ENCODE measurements around the gene CHSY3.

Gene CHSY3

DNA sequence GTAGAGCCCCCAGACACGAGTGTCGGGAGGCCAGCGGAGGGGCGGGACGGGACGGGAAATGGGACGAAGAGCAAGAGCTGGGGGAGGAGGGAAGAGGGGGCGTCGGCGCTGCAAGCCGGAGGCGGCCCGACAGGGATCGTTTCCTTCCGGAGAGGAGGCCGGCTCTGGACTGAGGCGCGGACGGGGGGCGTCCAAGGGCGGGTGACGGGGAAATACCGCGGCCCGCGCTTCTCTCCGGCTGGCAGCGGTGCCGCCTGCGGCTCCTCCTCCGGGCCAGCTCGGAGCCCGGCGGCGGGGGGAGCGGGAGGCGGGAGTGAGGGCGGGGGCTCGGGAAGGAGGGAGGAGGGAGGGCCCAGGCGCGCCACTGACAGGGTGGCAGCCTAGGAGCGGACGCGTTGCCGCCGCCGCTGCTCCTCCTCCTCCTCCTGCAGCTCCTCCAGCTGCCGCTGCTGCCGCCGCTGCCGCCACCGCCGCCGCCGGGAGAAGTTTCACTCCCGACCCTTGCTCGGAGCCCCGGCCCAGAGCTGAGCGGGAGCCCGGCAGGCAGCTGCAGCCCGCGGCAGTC, at the start of gene CHSY3:
TSS of gene CHSY3 (plus strand) at position 364 of the 565 bp plus-strand sequence.
- peak within 1 kb of the TSS; percentile 60 for H3K9ac ChIP-seq (ENCODE audit: low read depth, low read length)
- no peaks in the 10 kb centered on the region for H3K36me3 ChIP-seq (ENCODE audit: insufficient read depth, low read length)

DNA sequence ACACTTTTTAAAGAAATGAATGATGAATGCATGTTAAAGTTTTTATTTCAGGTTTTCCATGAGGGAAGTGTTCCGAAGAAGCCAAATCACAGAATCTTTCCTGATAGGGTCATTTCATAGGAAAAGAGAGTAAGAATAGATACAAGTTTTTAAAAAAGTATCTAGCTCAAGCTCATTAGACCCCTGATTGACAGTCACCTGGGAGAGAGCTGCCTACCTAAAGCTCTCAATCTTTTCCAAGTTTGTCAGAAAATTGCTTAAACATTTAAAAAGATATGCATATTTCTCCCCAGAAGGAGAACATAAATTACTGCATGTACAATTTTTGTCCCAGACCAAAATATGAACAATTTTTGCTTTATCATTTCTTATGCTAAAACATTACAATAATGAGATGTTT, 47.9 kb upstream of the CHSY3 start:
- no peaks in the 10 kb centered on the region for H3K4me1 ChIP-seq (ENCODE audit: insufficient read depth, low read length)
- no peaks in the 10 kb centered on the region for H3K9me3 ChIP-seq (ENCODE audit: control insufficient read depth, insufficient read depth, low read length)
- H3K36me3 ChIP-seq (ENCODE audit: insufficient read depth, low read length), result no peaks in the 10 kb centered on the region
- no peak overlapping the region for H3K9ac ChIP-seq (ENCODE audit: low read depth, low read length)

More for the DNA sequence above, at the start of gene CHSY3:
- no peaks in the 10 kb centered on the region for H3K4me1 ChIP-seq (ENCODE audit: insufficient read depth, low read length)
- no peaks in the 10 kb centered on the region for H3K9me3 ChIP-seq (ENCODE audit: control insufficient read depth, insufficient read depth, low read length)

DNA sequence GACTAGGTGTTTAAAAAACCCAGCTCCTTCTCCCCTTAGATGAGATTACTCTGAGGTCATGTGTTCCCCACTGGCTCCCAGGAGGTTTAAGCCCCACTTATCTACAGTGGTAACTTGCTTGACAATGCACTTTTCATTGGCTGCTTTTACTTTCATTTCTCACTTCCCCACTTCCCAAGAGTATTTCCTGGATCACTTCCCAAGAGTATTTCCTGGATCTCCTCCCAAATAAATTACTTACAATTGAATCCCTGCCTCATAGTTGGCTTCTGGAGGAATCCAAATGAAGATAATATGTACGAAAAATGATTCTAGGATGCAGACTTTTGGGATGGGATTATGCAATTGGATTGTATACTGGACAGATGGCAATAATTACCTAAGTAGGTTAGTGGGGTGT, 47.1 kb upstream of the CHSY3 start:
- H3K36me3 ChIP-seq (ENCODE audit: insufficient read depth, low read length), result no peaks in the 10 kb centered on the region
- H3K9ac ChIP-seq (ENCODE audit: low read depth, low read length), result no peak overlapping the region
- H3K4me1 ChIP-seq (ENCODE audit: insufficient read depth, low read length), result no peaks in the 10 kb centered on the region
- no peaks in the 10 kb centered on the region for H3K9me3 ChIP-seq (ENCODE audit: control insufficient read depth, insufficient read depth, low read length)

DNA sequence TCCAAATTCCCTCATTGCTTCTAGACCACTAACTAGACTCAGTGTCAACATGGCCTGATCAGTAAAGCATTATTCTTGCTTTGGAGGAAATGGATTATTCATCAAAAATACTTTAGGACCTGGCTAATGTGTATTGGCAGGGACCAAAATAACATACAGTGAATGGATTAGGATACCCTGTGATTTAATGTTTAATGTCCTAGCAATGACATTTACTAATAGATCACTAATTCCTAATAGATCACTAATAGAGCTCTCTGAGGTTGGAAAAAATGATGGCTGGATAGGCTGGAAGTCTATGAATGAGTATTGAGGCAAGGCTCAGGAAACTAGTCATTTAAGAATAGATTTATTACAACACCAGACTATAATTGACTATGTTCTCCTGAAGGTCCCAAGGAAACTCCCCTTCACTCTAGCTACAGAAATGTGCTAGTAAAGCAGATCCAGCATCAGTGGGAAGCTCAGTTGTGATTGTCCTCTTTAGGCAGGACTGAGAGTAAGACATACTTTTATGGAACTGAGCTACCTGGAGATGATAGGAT, 46.1 kb upstream of the CHSY3 start:
- Histone ChIP-seq H3K4me1 (ENCODE audit: insufficient read depth, low read length) (no peaks in the 10 kb centered on the region), H3K9ac (ENCODE audit: low read depth, low read length) (no peak overlapping the region), H3K36me3 (ENCODE audit: insufficient read depth, low read length) (no peaks in the 10 kb centered on the region), H3K9me3 (ENCODE audit: control insufficient read depth, insufficient read depth, low read length) (no peaks in the 10 kb centered on the region)

DNA sequence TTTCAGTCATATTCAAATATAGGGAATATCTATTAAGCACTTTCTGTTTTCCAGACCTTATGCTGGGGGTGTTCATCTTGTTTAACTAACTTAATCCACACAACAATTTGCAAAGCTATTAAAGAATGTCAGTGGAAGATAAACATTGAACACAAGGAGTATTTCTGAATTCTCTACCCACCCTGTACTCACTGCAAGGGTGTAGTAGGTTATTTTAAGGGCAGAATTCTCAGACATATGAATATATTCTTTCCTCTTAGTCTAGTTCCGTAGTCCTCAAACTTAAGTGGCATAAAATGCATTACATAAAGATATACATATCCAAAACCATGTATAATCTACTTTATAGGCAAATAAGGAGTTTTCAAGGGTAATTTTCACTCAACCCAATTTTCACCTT, 19.9 kb upstream of the CHSY3 start:
- Histone ChIP-seq H3K9ac (ENCODE audit: low read depth, low read length) (no peak overlapping the region), H3K4me1 (ENCODE audit: insufficient read depth, low read length) (no peaks in the 10 kb centered on the region), H3K9me3 (ENCODE audit: control insufficient read depth, insufficient read depth, low read length) (no peaks in the 10 kb centered on the region), H3K36me3 (ENCODE audit: insufficient read depth, low read length) (no peaks in the 10 kb centered on the region)

DNA sequence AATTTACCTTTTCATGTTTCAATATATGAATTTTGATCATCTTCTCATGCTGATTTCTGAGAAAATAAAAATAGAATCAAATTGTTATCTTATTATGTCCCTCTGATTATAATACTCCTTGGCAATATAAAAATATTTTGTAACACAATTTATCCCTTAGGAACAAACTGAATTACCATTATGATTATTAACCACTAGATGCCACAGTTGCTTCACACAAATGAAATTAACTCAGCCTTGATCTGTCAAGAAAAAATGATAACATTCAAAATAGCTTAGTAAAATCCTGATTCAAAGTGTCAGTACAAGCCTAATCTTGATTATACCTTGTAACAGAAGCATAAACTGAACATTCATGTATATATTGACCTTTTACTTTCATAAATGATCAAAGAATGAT, 4.8 kb upstream of the CHSY3 start:
- no peaks in the 10 kb centered on the region for H3K4me1 ChIP-seq (ENCODE audit: insufficient read depth, low read length)
- H3K9me3 ChIP-seq (ENCODE audit: control insufficient read depth, insufficient read depth, low read length), result no peaks in the 10 kb centered on the region
- H3K36me3 ChIP-seq (ENCODE audit: insufficient read depth, low read length), result no peaks in the 10 kb centered on the region
- H3K9ac ChIP-seq (ENCODE audit: low read depth, low read length), result no peak overlapping the region

DNA sequence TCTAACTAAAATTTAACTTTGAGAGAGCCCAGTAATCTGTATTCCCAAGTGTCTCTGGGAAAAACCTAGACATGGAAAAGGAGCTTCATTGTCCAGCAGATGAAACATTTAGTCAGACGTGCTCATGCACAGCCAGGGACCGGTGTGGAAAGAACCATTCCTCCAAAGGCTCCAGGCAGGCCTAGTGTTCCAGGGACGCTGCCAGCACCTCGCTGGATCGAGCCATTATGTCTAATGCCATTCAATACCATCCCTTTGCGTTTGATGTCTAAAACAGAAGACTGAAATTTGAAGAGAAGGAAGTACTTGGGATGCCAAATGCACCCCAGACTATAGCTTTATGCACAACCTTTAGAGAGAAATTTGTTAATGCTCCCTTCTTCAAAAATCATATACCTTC, 1.4 kb upstream of the CHSY3 start:
- H3K36me3 ChIP-seq (ENCODE audit: insufficient read depth, low read length), result no peaks in the 10 kb centered on the region
- H3K9ac ChIP-seq (ENCODE audit: low read depth, low read length), result no peak overlapping the region
- no peaks in the 10 kb centered on the region for H3K4me1 ChIP-seq (ENCODE audit: insufficient read depth, low read length)
- no peaks in the 10 kb centered on the region for H3K9me3 ChIP-seq (ENCODE audit: control insufficient read depth, insufficient read depth, low read length)

DNA sequence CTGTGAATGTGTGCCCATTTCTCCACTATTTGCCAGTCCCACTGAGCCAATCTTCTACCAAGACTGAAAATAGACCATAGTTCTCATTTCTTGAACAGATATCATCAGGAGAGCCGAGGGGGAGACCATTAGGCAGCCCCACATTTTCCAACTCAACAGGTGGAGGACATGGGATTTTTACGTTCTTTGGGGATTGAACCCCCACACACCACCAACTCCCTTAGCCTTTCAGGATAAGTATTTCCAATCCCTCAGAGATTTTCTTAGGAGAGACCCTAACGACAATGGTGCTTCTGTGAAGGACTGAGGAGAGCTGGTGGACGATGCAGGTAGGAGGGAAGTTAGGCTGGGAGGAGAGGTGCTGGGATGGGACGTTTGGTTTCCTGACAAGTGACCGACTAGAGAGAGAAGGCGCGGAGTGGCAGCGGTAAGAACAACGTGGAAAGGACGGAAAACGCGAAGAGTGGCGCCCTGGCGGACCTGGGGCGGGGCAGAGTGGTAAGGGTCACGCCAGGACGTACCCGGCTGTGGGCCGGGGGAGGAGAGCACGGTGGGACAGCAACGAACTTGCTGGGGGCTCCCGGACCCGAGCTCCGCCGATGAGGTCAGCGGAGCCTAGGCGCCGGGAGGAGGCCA, 681 bp upstream of the CHSY3 start:
- peak overlapping the region; percentile 60 for H3K9ac ChIP-seq (ENCODE audit: low read depth, low read length)
- H3K36me3 ChIP-seq (ENCODE audit: insufficient read depth, low read length), result no peaks in the 10 kb centered on the region
- no peaks in the 10 kb centered on the region for H3K9me3 ChIP-seq (ENCODE audit: control insufficient read depth, insufficient read depth, low read length)
- H3K4me1 ChIP-seq (ENCODE audit: insufficient read depth, low read length), result no peaks in the 10 kb centered on the region

DNA sequence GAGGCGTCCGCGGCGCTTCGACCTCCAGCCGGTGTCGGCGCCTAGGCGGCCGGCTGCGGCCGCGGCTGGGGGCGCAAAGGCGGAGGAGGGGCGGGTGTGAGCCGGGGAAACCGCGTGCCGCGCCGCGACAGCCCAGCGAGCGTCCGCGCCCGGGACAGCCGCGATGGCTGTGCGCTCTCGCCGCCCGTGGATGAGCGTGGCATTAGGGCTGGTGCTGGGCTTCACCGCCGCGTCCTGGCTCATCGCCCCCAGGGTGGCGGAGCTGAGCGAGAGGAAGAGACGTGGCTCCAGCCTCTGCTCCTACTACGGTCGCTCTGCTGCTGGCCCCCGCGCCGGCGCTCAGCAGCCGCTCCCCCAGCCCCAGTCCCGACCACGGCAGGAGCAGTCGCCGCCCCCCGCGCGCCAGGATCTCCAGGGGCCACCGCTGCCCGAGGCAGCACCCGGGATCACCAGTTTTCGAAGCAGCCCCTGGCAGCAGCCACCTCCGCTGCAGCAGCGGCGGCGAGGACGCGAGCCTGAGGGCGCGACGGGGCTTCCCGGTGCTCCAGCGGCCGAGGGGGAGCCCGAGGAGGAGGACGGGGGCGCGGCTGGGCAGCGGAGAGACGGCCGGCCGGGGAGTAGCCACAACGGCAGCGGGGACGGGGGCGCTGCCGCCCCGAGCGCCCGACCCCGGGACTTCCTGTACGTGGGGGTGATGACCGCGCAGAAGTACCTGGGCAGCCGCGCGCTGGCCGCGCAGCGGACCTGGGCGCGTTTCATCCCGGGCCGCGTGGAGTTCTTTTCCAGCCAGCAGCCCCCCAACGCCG, 605 bp downstream of the CHSY3 start:
- Histone ChIP-seq H3K9ac (ENCODE audit: low read depth, low read length) (peak overlapping the region; percentile 60), H3K4me1 (ENCODE audit: insufficient read depth, low read length) (no peaks in the 10 kb centered on the region), H3K9me3 (ENCODE audit: control insufficient read depth, insufficient read depth, low read length) (no peaks in the 10 kb centered on the region)

DNA sequence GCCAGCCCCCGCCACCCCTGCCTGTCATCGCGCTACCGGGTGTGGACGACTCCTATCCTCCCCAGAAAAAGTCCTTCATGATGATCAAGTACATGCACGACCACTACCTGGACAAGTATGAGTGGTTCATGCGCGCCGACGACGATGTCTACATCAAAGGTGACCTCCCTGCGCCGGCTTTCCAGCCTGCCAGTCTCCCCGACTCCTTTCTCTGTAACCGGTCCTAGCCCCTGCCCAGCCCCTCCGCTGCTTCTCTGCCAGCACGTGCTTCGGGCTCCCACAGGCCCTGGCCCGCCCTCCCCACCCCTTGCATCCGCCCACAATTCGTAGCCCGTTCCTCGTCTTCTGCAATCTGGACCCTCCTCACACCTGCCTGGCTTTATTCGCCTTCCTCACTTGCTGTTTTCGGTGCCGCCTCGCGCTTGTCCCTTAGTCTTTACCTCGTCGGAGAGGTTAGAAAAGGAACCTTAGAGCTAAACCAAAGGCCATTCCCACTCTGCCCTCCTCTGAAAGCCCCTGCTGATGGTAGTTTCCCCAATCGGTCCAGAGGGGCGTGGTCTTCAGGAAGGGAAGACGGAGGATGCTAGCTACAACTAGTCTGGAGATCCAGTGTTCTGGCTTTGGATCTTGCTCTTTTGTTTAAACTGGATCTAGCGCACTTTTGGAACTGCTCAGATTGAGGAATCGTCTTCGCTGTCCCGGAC, 1.4 kb downstream of the CHSY3 start:
- H3K4me1 ChIP-seq (ENCODE audit: insufficient read depth, low read length), result no peaks in the 10 kb centered on the region
- H3K9ac ChIP-seq (ENCODE audit: low read depth, low read length), result peak overlapping the region; percentile 60; the same call in 1 of the 2 replicates
- H3K9me3 ChIP-seq (ENCODE audit: control insufficient read depth, insufficient read depth, low read length), result no peaks in the 10 kb centered on the region
- no peaks in the 10 kb centered on the region for H3K36me3 ChIP-seq (ENCODE audit: insufficient read depth, low read length)

More for the DNA sequence above, 605 bp downstream of the CHSY3 start:
- H3K36me3 ChIP-seq (ENCODE audit: insufficient read depth, low read length), result no peaks in the 10 kb centered on the region

DNA sequence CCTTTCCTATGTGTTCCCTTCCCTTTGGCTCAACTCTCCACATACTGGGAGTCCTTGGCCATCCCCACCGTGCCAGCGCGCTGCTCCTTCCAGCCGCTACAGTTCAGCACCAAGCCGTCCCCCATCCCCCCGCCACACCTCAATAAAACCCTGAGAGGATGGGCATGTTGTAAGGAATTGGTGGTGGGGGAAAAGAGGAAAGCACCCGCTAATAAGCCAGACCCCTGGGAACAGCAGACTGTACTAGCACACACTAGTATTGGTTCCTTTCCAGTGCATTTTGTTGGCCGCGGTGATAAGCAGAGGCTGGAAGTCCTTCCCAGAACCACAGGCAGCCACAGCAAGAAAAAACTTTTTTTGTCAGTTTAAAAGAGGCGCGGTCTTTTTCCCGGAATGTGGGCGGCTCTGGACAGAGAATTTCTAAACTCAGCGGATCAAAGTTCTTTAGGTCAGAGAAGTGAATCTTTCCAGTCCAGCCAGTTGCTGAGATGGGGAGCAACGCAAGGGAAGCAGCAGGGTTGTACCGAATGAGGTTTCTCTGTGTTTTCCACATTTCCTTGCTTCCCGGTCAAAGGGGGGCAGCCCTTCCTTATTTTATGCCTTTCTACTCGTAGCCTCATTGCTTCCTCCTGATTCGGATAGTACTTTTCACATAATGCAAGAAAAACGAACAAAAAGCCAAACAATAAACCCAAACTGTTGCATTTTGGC, 2.1 kb downstream of the CHSY3 start:
- Histone ChIP-seq H3K4me1 (ENCODE audit: insufficient read depth, low read length) (no peaks in the 10 kb centered on the region), H3K9ac (ENCODE audit: low read depth, low read length) (peak overlapping the region; percentile 38; the same call in 1 of the 2 replicates), H3K9me3 (ENCODE audit: control insufficient read depth, insufficient read depth, low read length) (no peaks in the 10 kb centered on the region), H3K36me3 (ENCODE audit: insufficient read depth, low read length) (no peaks in the 10 kb centered on the region)

DNA sequence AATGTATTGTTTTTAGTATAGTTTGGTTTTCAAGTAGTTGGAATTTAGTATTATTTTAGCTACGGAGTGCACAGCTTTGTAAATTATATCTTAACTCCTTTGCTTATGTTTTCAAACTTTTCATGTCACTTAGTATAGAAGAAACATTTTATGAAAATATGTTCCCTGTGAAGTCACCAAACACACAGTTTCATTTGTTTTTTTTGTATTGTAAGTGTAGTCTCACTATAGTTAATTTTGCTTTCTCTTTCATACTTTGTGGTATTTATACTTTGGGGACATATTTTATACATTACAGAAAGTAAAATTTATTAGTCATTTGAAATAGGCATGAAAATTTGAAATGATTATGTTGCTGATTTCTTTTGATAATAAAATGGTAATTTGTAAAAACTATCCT, 5.0 kb downstream of the CHSY3 start:
- H3K36me3 ChIP-seq (ENCODE audit: insufficient read depth, low read length), result no peaks in the 10 kb centered on the region
- no peak overlapping the region for H3K9ac ChIP-seq (ENCODE audit: low read depth, low read length)
- H3K9me3 ChIP-seq (ENCODE audit: control insufficient read depth, insufficient read depth, low read length), result no peaks in the 10 kb centered on the region
- H3K4me1 ChIP-seq (ENCODE audit: insufficient read depth, low read length), result no peaks in the 10 kb centered on the region

DNA sequence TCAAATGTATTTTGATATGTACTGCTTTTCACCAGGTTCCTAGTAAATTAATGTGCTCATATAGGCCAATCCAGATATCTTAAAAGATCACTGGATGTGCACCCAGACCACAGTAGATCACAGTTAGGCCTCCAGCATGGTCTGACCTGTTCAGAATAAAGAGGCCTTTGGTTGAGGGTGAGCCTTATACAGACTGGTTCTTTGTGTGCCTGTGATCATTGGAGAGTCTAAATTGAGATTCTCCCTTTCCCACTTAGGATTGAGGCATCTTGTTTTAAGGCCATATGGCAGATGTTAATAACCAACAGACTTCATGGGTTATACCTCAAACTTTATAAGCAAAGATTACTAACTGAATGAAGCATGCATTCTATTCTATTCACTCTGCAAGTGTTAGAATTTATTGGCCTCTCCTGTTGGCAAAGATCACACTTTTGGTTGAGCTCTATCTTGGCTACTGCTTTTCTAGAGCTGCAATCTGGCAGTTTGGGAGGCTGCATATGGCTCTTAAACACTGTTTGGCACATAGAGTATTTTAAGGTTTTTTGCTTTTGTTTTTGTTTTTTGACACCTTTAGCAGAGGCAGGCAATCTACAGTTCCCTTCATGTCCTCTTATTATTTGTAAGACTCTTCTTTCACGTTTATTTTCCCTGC, 8.5 kb downstream of the CHSY3 start:
- H3K4me1 ChIP-seq (ENCODE audit: insufficient read depth, low read length), result no peaks in the 10 kb centered on the region; the same call in 1 of the 2 replicates
- H3K36me3 ChIP-seq (ENCODE audit: insufficient read depth, low read length), result no peaks in the 10 kb centered on the region
- no peaks in the 10 kb centered on the region for H3K9me3 ChIP-seq (ENCODE audit: control insufficient read depth, insufficient read depth, low read length)
- no peak overlapping the region for H3K9ac ChIP-seq (ENCODE audit: low read depth, low read length)

Data from ES-I3 (cell line).